Fibroblast of skin of left biceps (primary cell): ENCODE results near the gene GUCA2B.

Experiments used
- DNase-seq, 2 experiments: peaks; one replicate each; pipeline ENCODE4 v3.0.0-alpha.2; 2013; ENCODE audit warnings: low read depth in 2 of 2

Gene GUCA2B

GRCh38 chr1:42152907-42153600 lies at the start of gene GUCA2B:
GUCA2B (plus strand) TSS chr1:42153410; CDS start chr1:42153451, 41 bp downstream.
- no peak for DNase-seq

GRCh38 chr1:42105025-42105424 lies 48.2 kb upstream of the GUCA2B start:
- no peak for DNase-seq

GRCh38 chr1:42108309-42108708 lies 44.9 kb upstream of the GUCA2B start:
- no peak for DNase-seq

GRCh38 chr1:42109600-42109999 lies 43.6 kb upstream of the GUCA2B start:
- no peak for DNase-seq

- no peak for DNase-seq
Measured at GRCh38 chr1:42114229-42114628, 39.0 kb upstream of the GUCA2B start.

- DNase-seq = no peak
Measured at GRCh38 chr1:42117214-42117613, 36.0 kb upstream of the GUCA2B start.

- no peak for DNase-seq
Measured at GRCh38 chr1:42118125-42118524, 35.1 kb upstream of the GUCA2B start.

- no peak for DNase-seq
Measured at GRCh38 chr1:42122408-42122807, 30.8 kb upstream of the GUCA2B start.

- no peak for DNase-seq
Measured at GRCh38 chr1:42125552-42125951, 27.7 kb upstream of the GUCA2B start.

GRCh38 chr1:42127767-42128166 lies 25.4 kb upstream of the GUCA2B start:
- no peak for DNase-seq

- DNase-seq = no peak
Measured at GRCh38 chr1:42128499-42128898, 24.7 kb upstream of the GUCA2B start.

GRCh38 chr1:42128964-42129363 lies 24.2 kb upstream of the GUCA2B start:
- no peak for DNase-seq

- DNase-seq = no peak
Measured at GRCh38 chr1:42130061-42130660, 23.0 kb upstream of the GUCA2B start.

- DNase-seq = no peak
Measured at GRCh38 chr1:42133390-42133789, 19.8 kb upstream of the GUCA2B start.

- no peak for DNase-seq
Measured at GRCh38 chr1:42133809-42134526, 19.2 kb upstream of the GUCA2B start.

GRCh38 chr1:42135426-42135825 lies 17.8 kb upstream of the GUCA2B start:
- no peak for DNase-seq

GRCh38 chr1:42136466-42136865 lies 16.7 kb upstream of the GUCA2B start:
- DNase-seq = no peak

- DNase-seq = no peak
Measured at GRCh38 chr1:42137766-42138165, 15.4 kb upstream of the GUCA2B start.

- DNase-seq = no peak
Measured at GRCh38 chr1:42138586-42138985, 14.6 kb upstream of the GUCA2B start.

GRCh38 chr1:42139444-42139843 lies 13.8 kb upstream of the GUCA2B start:
- DNase-seq = no peak

GRCh38 chr1:42140191-42140590 lies 13.0 kb upstream of the GUCA2B start:
- no peak for DNase-seq

GRCh38 chr1:42141978-42142377 lies 11.2 kb upstream of the GUCA2B start:
- DNase-seq = no peak
